GM12891 (cell line): ENCODE measurements around the gene SMYD4.
A peak's percentile ranks its signal among the peaks of the same experiment; 100 is the strongest.

Source experiments
- DNase-seq: peaks from one replicate; pipeline ENCODE4 v3.0.0; 2011; ENCODE audit warnings: low spot score; ENCODE audit not compliant: insufficient read length
- FAIRE-seq: peaks from 2 replicates; lab custom pipeline; 2011; peaks lifted over from hg19 to GRCh38; lab: Jason Lieb, UNC
- PAX5 ChIP-seq: IDR thresholded peaks from 2 replicates; pipeline ENCODE4 v1.6.1; 2011; ENCODE audit warnings: low read length, moderate library complexity, mild to moderate bottlenecking; ENCODE audit not compliant: insufficient read depth, severe bottlenecking
- POLR2A ChIP-seq: IDR thresholded peaks from 2 replicates; pipeline ENCODE4 v1.6.1; 2011; ENCODE audit warnings: low read depth, low read length, control low read depth
- POLR2AphosphoS5 ChIP-seq: IDR thresholded peaks from 2 replicates; pipeline ENCODE4 v1.6.1; 2011; ENCODE audit warnings: low read depth, low read length, control low read depth
- POU2F2 ChIP-seq: IDR thresholded peaks from 2 replicates; pipeline ENCODE4 v1.6.1; 2011; ENCODE audit warnings: low read depth, mild to moderate bottlenecking, control low read depth, low read length, moderate library complexity
- SPI1 ChIP-seq: IDR thresholded peaks from 2 replicates; pipeline ENCODE4 v1.6.1; 2011; ENCODE audit warnings: low read depth, low read length, control low read depth
- TAF1 ChIP-seq: IDR thresholded peaks from 2 replicates; pipeline ENCODE4 v1.6.1; 2011; ENCODE audit warnings: low read depth, low read length, control low read depth

The SMYD4 gene

GRCh38 chr17:1735418-1735817, 94.3 kb downstream of the SMYD4 start:
- no peak for DNase-seq
- FAIRE-seq: no peak
- TF ChIP-seq PAX5: no peak
- TF ChIP-seq POLR2A: no peak
- TF ChIP-seq POU2F2: no peak
- no peak for TF ChIP-seq POLR2AphosphoS5
- TF ChIP-seq SPI1: no peak
- no peak for TF ChIP-seq TAF1

GRCh38 chr17:1733759-1734158, 95.9 kb downstream of the SMYD4 start:
- FAIRE-seq (no peak), DNase-seq (no peak)
- TF ChIP-seq TAF1 (no peak), POLR2A (no peak), POU2F2 (no peak)

DNA sequence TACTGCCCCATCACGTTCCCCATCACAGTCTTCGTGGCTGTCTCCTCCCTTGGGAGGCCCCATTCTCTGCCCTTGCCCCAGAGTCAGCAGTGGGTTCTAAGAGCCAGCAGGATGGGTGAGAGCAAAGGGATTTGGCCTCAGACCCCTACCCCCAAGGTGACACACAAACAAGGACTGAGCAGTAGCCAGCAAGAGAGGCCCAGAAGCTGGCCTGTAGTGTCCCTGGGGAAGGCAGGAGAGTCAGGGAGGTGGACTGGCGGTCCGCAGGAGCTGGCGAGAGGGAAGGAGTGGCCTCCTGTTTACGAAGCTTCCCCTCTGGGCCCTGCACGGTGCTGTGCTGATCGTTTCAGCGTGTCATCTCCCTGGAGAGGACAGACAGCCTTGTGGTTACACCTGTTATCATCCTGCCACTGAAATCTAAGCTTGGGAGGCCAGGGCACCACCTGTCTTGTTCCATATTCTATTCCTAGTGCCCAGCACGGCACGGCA, 96.8 kb downstream of the SMYD4 start:
- peak; percentile 40 for FAIRE-seq
- TF ChIP-seq SPI1: no peak
- TF ChIP-seq POU2F2: no peak
- TF ChIP-seq PAX5: no peak
- TF ChIP-seq POLR2A: no peak
- TF ChIP-seq POLR2AphosphoS5: no peak
- TF ChIP-seq TAF1: no peak

DNA sequence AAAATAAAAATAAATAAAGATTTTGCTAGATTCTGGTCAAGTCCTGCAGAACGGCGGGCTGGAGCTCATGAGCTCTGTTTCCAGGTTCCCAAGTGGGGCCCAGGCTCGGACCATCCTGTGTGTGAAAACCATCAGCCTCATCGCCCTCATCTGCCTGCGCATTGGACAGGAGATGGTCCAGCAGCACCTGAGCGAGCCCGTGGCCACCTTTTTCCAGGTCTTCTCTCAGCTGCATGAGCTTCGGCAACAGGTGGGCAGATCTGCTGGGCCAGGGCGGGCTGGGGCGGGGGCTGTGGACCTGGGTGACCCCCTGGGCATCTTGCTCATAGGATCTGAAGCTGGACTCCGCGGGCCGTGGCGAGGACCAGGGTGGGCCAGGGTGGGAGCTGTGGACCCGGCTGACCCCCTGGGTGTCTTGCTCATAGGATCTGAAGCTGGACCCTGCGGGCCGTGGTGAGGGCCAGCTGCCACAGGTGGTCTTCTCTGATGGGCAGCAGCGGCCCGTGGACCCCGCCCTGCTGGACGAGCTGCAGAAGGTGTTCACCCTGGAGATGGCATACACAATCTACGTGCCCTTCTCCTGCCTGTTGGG, 97.4 kb downstream of the SMYD4 start:
- DNase-seq (no peak), FAIRE-seq (no peak)
- TF ChIP-seq POLR2AphosphoS5 (no peak), PAX5 (no peak), POU2F2 (no peak), TAF1 (no peak), POLR2A (no peak), SPI1 (no peak)

More for the DNA sequence above, 96.8 kb downstream of the SMYD4 start:
- no peak for DNase-seq

DNA sequence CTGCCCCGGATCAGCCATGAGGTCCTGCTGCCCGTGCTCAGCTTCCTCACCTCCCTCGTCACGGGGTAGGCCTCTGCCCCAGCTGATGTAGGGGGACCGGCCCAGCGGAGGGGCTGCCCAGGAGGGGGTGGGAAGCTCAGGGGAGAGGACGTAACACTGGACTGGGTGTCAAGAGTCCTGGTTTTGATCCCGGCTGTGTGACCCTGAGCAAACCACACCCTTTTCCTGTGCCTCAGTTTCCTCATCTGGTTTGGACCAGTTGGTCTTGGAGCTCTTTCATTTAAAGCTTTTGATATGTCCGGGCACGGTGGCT, 98.6 kb downstream of the SMYD4 start:
- DNase-seq (no peak), FAIRE-seq (no peak)
- TF ChIP-seq TAF1 (no peak), SPI1 (no peak), POU2F2 (no peak), POLR2A (no peak), POLR2AphosphoS5 (no peak), PAX5 (no peak)

DNA sequence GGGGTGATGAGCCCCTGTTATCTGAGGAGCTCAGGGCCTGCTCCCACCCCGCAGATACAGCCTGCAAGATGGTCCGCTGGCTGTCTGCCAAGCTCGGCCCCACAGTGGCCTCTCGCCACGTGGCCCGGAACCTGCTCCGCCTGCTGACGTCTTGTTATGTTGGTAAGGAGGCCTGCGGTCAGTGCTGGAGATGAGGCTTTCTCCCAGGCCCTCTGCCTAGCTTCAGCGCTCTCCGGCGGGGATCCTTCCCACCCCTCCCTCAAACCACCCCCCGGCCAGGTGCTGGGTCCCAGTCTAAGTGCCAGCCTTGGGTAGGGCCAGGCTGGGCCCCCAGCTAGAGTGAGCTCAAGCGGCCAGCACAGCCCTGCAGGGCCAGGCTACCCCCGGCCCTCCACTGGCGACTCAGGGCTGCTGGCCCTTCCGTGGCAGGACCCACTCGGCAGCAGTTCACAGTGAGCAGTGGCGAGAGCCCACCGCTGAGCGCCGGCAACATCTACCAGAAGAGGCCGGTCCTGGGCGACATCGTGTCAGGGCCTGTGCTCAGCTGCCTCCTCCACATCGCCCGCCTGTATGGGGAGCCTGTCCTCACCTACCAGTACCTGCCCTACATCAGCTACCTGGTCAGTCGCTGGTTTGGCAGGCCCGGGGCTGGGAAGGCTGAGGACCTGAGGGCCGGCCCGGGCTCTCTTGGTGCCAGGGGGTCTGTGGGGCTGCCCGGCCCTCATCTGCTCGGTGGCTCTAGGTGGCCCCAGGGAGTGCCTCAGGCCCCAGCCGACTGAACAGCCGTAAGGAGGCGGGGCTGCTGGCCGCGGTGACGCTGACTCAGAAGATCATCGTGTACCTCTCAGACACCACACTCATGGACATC, 99.1 kb downstream of the SMYD4 start:
- TF ChIP-seq SPI1 (no peak), PAX5 (no peak), POLR2AphosphoS5 (no peak), POLR2A (no peak), TAF1 (no peak), POU2F2 (no peak)
- DNase-seq (no peak), FAIRE-seq (no peak)

DNA sequence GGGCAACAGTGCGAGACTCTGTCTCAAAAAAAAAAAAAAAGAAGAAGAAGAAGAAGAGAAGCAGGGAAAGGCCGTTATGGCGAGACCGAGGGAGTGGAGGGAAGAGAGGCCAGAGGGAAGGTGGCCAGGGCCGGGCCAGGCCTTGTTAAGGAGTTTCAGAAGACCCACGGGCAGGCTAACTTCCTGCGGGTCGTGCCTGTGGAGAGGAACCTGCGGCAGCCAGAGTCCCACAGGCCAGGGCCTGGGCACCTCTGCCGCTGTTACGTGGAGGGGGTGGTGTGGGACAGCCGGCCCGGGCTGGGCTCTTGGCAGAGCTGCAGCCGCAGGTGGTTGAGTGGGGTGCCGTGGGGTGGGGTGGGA, 99.8 kb downstream of the SMYD4 start:
- TF ChIP-seq POLR2A (no peak), SPI1 (no peak), TAF1 (no peak), POU2F2 (no peak), POLR2AphosphoS5 (no peak), PAX5 (no peak)
- FAIRE-seq (no peak), DNase-seq (no peak)
